ENCODE measurements around the gene FANCM. TPM values are rescaled to one million over a fixed set of nuclear protein-coding genes. Genes with fewer than 3 reads are reported as not detected.

The FANCM gene
- total and polyA plus RNA-seq, 9 of the 15 experiments (the other 6 are each of a cell fraction or from before 2014, with no cell fraction given): 5.1 to 14.4 (median 6.2) TPM

DNA sequence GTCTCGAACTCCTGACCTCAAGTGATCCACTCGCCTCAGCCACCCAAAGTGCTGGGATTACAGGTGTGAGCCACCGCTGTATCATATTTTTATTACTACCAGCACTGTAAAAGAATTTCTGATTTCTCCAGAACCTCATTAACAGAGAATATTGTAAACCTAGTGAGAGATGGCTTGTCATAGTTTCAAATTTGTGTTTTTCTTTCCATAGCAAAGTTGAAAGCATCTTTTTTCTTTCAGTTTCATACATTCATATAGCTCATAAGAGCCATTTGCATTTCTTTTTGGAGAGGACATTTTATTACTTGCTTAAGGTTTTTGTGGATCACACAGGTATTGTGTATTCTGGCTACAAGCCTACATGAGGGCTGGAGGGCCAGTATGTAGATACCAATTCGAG, 59.2 kb downstream of the FANCM start:
- H3K4me2 ChIP-seq (ENCODE audit: insufficient read depth, low read length): no peak overlapping the region
- 68% methylated on average over 4 of the region's 4 CpGs for WGBS (ENCODE audit: insufficient coverage, low coverage, missing lambda C conversion rate)
- H3K4me3 ChIP-seq: no peak overlapping the region
- FAIRE-seq (no peak), ATAC-seq (no peak), DNase-seq (ENCODE audit: extremely low read depth in 1 of 4, low spot score in 3 of 4) (no peak)
- no peaks in the 10 kb centered on the region for H3K27me3 ChIP-seq (ENCODE audit: control insufficient read depth in 2 of 2, insufficient read depth in 2 of 2, low read length in 2 of 2)
- no TSS peak for BruUV-seq (replicated peaks)
- peaks cover 13% of the 10 kb centered on the region; the same call in 2 of the 3 replicates for H3K36me3 ChIP-seq (ENCODE audit: control insufficient read depth, insufficient read depth, low read length)
- H3K27ac ChIP-seq (ENCODE audit: extremely low read depth, low read depth, low read length): no peak overlapping the region
- H3K4me1 ChIP-seq (replicated peaks in 1 of 2; ENCODE audit: control insufficient read depth in 2 of 2, insufficient read depth in 2 of 2, low read length in 2 of 2): no peaks in the 10 kb centered on the region; a peak in 1 of 5 replicates
- ChIA-PET POLR2A (interaction anchor here (0.6 kb wide), 1 partner anchor 1278 kb away, joined by 4 read pairs; no protein-coding TSS in a partner anchor), CTCF (ENCODE audit: low intra/inter-chr PET ratio) (no interaction called here)
- H3K9ac ChIP-seq (ENCODE audit: insufficient read depth in 1 of 2, low read depth in 2 of 2, low read length in 2 of 2): no peak overlapping the region
- in situ Hi-C loops (cut with MboI): no loop called here
- no peak overlapping the region for H2AFZ ChIP-seq (ENCODE audit: low read depth, low read length)
- no peaks in the 10 kb centered on the region for H3K79me2 ChIP-seq (ENCODE audit: control insufficient read depth, insufficient read depth, low read length)
- H3K9me1 ChIP-seq (ENCODE audit: control insufficient read depth, insufficient read depth, low read length): no peaks in the 10 kb centered on the region
- H3K9me3 ChIP-seq (replicated peaks; ENCODE audit: control insufficient read depth, insufficient read depth, low read depth, low read length): no peaks in the 10 kb centered on the region
- H4K20me1 ChIP-seq (replicated peaks; ENCODE audit: control insufficient read depth, insufficient read depth, low read length): no peaks in the 10 kb centered on the region
- intact Hi-C loops (cut with micrococcal nuclease): no loop called here
- TF ChIP-seq, protein P1, sequence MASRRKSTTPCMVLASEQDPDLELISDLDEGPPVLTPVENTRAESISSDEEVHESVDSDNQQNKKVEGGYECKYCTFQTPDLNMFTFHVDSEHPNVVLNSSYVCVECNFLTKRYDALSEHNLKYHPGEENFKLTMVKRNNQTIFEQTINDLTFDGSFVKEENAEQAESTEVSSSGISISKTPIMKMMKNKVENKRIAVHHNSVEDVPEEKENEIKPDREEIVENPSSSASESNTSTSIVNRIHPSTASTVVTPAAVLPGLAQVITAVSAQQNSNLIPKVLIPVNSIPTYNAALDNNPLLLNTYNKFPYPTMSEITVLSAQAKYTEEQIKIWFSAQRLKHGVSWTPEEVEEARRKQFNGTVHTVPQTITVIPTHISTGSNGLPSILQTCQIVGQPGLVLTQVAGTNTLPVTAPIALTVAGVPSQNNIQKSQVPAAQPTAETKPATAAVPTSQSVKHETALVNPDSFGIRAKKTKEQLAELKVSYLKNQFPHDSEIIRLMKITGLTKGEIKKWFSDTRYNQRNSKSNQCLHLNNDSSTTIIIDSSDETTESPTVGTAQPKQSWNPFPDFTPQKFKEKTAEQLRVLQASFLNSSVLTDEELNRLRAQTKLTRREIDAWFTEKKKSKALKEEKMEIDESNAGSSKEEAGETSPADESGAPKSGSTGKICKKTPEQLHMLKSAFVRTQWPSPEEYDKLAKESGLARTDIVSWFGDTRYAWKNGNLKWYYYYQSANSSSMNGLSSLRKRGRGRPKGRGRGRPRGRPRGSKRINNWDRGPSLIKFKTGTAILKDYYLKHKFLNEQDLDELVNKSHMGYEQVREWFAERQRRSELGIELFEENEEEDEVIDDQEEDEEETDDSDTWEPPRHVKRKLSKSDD (conservative IDR thresholded peaks at IDR 0.05; ENCODE audit: low read length): no peak
- TF ChIP-seq HDAC6 (IDR thresholded peaks at IDR 0.05; ENCODE audit: low read depth, low read length) (no peak), JUND (IDR thresholded peaks at IDR 0.05; ENCODE audit: borderline replicate concordance, low read depth, low read length) (no peak), JUND (tag; IDR thresholded peaks at IDR 0.05; ENCODE audit: borderline replicate concordance, low read depth, low read length) (no peak), ZNF551 (CRISPR knock-in tag; IDR thresholded peaks at IDR 0.05) (no peak), NCOA4 (IDR thresholded peaks at IDR 0.05; ENCODE audit: partially characterized antibody) (no peak), ADNP (tag; IDR thresholded peaks at IDR 0.05) (no peak), MYNN (IDR thresholded peaks at IDR 0.05) (no peak), MYNN (CRISPR knock-in tag; IDR thresholded peaks at IDR 0.05) (no peak), RFX1 (IDR thresholded peaks at IDR 0.05) (no peak), ZNF780A (CRISPR knock-in tag; IDR thresholded peaks at IDR 0.05) (no peak), CBX2 (IDR thresholded peaks at IDR 0.05; ENCODE audit: insufficient read depth, low read length, poor library complexity, severe bottlenecking) (no peak), ZNF717 (CRISPR knock-in tag; IDR thresholded peaks at IDR 0.05) (no peak), KDM4B (IDR thresholded peaks at IDR 0.05; ENCODE audit: borderline replicate concordance in 2 of 2, low read depth in 1 of 2) (no peak), NFIX (CRISPR knock-in tag; IDR thresholded peaks at IDR 0.05; ENCODE audit: low read depth) (no peak)
- TF ChIP-seq, protein P2, sequence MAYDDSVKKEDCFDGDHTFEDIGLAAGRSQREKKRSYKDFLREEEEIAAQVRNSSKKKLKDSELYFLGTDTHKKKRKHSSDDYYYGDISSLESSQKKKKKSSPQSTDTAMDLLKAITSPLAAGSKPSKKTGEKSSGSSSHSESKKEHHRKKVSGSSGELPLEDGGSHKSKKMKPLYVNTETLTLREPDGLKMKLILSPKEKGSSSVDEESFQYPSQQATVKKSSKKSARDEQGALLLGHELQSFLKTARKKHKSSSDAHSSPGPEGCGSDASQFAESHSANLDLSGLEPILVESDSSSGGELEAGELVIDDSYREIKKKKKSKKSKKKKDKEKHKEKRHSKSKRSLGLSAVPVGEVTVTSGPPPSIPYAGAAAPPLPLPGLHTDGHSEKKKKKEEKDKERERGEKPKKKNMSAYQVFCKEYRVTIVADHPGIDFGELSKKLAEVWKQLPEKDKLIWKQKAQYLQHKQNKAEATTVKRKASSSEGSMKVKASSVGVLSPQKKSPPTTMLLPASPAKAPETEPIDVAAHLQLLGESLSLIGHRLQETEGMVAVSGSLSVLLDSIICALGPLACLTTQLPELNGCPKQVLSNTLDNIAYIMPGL (CRISPR knock-in tag; IDR thresholded peaks at IDR 0.05): no peak
- TF ChIP-seq, protein P3, sequence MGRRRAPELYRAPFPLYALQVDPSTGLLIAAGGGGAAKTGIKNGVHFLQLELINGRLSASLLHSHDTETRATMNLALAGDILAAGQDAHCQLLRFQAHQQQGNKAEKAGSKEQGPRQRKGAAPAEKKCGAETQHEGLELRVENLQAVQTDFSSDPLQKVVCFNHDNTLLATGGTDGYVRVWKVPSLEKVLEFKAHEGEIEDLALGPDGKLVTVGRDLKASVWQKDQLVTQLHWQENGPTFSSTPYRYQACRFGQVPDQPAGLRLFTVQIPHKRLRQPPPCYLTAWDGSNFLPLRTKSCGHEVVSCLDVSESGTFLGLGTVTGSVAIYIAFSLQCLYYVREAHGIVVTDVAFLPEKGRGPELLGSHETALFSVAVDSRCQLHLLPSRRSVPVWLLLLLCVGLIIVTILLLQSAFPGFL (CRISPR knock-in tag; IDR thresholded peaks at IDR 0.05): no peak
